HAP-1 (cell line): ENCODE data around the gene SPON1.

Experiments
- DNase-seq, 2 experiments: peaks; one replicate each; pipeline ENCODE4 v3.0.0-alpha.2; 2016 to 2020; ENCODE audit warnings: low spot score in 2 of 2
- H3K27me3 ChIP-seq: fragments of 250-450 bp; sonication (Bioruptor Pico); 2 replicates; pipeline ENCODE4 v1.5.1; 2020; ENCODE audit warnings: low read depth, mild to moderate bottlenecking, moderate library complexity
- H3K36me3 ChIP-seq: fragments of 250-450 bp; sonication (Bioruptor Pico); replicated peaks from 2 replicates; pipeline ENCODE4 v1.5.1; 2020; ENCODE audit warnings: mild to moderate bottlenecking
- H3K4me1 ChIP-seq: fragments of 250-450 bp; sonication (Bioruptor Pico); 2 replicates; pipeline ENCODE4 v1.5.1; 2020; ENCODE audit warnings: mild to moderate bottlenecking
- H3K4me3 ChIP-seq: fragments of 250-450 bp; sonication (Bioruptor Pico); 2 replicates; pipeline ENCODE4 v1.5.1; 2020; ENCODE audit warnings: mild to moderate bottlenecking, moderate library complexity
- H3K9me3 ChIP-seq: fragments of 250-450 bp; sonication (Bioruptor Pico); 2 replicates; pipeline ENCODE4 v1.5.1; 2020; ENCODE audit warnings: mild to moderate bottlenecking, moderate library complexity
- in situ Hi-C: fragments of 300-500 bp; cut with MboI; formaldehyde crosslinking; loops from 3 replicates; pipeline ENCODE4 v1.14.3; 2020; ENCODE audit warnings: low sequenced_read_pairs, inconsistent platforms, mixed read lengths

The SPON1 gene

DNA sequence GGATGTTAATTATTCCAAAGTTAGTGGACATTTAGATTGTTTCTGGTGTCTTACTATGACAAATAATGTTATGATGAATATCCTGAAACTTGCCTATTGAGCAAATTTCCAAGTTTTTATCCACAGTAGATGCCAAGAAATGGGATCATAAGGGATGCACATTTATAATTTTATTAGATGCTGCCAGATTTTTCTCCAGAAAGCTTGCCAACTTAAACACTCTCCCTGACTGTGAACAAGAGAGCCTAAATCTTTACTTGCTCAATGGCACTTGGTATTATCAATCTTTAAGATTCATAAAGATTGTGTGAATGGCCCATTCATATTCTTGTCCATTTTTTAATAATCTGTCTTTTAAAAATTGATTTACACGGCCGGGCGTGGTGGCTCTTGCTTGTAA is 82.4 kb downstream of the SPON1 start:
- Histone ChIP-seq H3K9me3 (no peaks in the 10 kb centered on the region), H3K36me3 (no peaks in the 10 kb centered on the region)
- in situ Hi-C loops, result no loop called here

DNA sequence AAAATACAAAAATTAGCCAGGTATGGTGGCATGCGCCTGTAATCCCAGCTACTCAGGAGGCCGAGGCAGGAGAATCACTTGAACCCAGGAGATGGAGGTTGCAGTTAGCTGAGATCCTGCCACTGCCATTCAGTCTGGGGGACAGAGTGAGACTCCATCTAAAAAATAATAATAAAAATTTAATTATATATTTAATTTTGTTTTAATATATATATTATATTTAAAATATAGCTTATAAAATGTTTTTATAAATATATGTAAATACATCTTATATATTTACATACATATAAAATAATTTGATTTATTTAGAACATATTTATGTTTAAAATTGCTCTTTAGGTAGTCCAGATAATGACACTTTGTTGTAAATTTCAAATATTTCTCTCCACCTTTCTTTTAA is 82.9 kb downstream of the SPON1 start:
- H3K9me3 ChIP-seq, result no peaks in the 10 kb centered on the region
- in situ Hi-C loops, result no loop called here
- H3K36me3 ChIP-seq, result no peaks in the 10 kb centered on the region

More for the DNA sequence above, 82.4 kb downstream of the SPON1 start:
- Histone ChIP-seq H3K4me1 (no peaks in the 10 kb centered on the region), H3K27me3 (peaks cover 7% of the 10 kb centered on the region), H3K4me3 (no peak overlapping the region)
- DNase-seq, result no peak

DNA sequence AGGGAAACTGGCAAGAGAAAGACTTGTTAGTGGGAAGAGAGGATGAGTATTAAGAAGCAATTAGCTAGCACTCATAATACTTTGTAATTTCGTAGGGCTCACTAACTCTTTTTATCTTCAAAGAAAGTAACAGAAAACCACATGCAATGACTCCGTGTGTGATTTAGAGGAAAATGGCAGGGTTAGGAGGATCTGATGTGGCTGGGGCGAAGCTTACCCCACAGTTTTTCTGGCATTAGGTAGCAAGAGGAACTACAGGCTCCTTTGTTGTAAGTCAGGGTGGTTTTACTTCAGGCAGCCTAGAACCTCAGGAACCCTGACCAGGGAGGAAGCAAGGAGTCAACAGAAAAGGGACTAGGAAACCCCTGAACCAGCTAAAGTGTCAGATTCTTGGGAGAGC is 89.7 kb downstream of the SPON1 start:
- no peaks in the 10 kb centered on the region; the same call in 1 of the 2 replicates for H3K27me3 ChIP-seq
- H3K4me3 ChIP-seq, result no peak overlapping the region
- no peak for DNase-seq
- no peaks in the 10 kb centered on the region for H3K4me1 ChIP-seq
- in situ Hi-C loops, result no loop called here
- no peaks in the 10 kb centered on the region for H3K9me3 ChIP-seq
- no peaks in the 10 kb centered on the region for H3K36me3 ChIP-seq

More for the DNA sequence above, 82.9 kb downstream of the SPON1 start:
- Histone ChIP-seq H3K27me3 (peaks cover 7% of the 10 kb centered on the region), H3K4me1 (no peaks in the 10 kb centered on the region), H3K4me3 (no peak overlapping the region)
- no peak for DNase-seq

GRCh38 chr11:14054116-14055107 is 91.9 kb downstream of the SPON1 start:
- DNase-seq, result no peak
- Histone ChIP-seq H3K27me3 (no peaks in the 10 kb centered on the region; the same call in 1 of the 2 replicates), H3K4me1 (no peaks in the 10 kb centered on the region), H3K9me3 (no peaks in the 10 kb centered on the region), H3K4me3 (no peak overlapping the region), H3K36me3 (no peaks in the 10 kb centered on the region)
- in situ Hi-C loops, result no loop called here

DNA sequence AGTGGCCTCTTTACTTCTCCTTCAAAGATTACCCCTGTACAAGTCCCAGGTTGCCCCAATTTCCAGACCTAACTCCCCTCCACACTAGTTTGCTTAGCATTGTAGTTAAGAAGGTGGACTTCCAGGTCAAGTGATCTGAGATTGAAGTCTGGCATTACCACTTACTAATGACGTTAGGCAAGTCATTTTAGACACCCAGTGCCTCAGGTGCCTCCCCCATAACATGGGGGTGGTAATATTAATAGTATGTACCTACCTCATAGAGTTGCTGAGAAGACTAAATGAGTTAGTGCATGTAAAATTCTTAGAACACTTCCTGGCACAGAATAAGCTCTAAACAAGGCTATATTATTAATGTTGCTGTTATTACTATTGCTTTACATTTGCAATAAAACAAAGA is 93.4 kb downstream of the SPON1 start:
- in situ Hi-C loops, result no loop called here
- no peaks in the 10 kb centered on the region for H3K4me1 ChIP-seq
- no peaks in the 10 kb centered on the region for H3K9me3 ChIP-seq
- H3K4me3 ChIP-seq, result no peak overlapping the region
- no peaks in the 10 kb centered on the region for H3K36me3 ChIP-seq
- H3K27me3 ChIP-seq, result no peaks in the 10 kb centered on the region; the same call in 1 of the 2 replicates
- DNase-seq, result no peak

- Histone ChIP-seq H3K36me3 (no peaks in the 10 kb centered on the region), H3K4me3 (no peak overlapping the region), H3K27me3 (no peaks in the 10 kb centered on the region; the same call in 1 of the 2 replicates), H3K9me3 (no peaks in the 10 kb centered on the region), H3K4me1 (no peaks in the 10 kb centered on the region)
- in situ Hi-C loops, result no loop called here
- DNase-seq, result no peak
These were observed 95.5 kb downstream of the SPON1 start for GRCh38 chr11:14058061-14058460.

- no peak for DNase-seq
- Histone ChIP-seq H3K27me3 (no peaks in the 10 kb centered on the region; the same call in 1 of the 2 replicates), H3K4me1 (no peaks in the 10 kb centered on the region), H3K4me3 (no peak overlapping the region), H3K9me3 (no peaks in the 10 kb centered on the region), H3K36me3 (no peaks in the 10 kb centered on the region)
- in situ Hi-C loops, result no loop called here
These were observed 97.0 kb downstream of the SPON1 start for GRCh38 chr11:14059491-14059890.

GRCh38 chr11:14061721-14062120 is 99.2 kb downstream of the SPON1 start:
- H3K36me3 ChIP-seq, result no peaks in the 10 kb centered on the region
- H3K27me3 ChIP-seq, result no peaks in the 10 kb centered on the region; the same call in 1 of the 2 replicates
- no peaks in the 10 kb centered on the region for H3K9me3 ChIP-seq
- in situ Hi-C loops, result no loop called here
- no peaks in the 10 kb centered on the region for H3K4me1 ChIP-seq
- DNase-seq, result no peak
- H3K4me3 ChIP-seq, result no peak overlapping the region

DNA sequence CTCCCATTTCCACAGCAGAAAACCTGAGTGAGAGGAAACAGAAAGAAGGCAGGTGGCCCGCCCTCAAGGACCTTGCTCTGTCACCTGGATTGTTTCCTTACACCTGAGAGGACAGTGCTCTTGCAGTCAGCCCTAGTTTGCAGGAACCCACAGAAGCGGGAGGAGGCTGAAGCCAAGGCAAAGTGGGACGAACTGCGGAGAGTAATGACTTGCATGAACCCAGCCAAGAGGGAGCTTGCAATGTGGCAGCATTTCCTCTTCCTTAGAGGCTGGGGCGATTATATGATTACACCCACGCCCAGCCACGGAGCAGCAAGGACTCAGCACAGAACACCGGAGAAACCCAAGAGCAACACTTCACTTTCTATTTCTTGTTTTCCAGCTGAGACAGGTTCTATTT is 102.6 kb downstream of the SPON1 start:
- no peak for DNase-seq
- Histone ChIP-seq H3K9me3 (no peaks in the 10 kb centered on the region), H3K27me3 (no peaks in the 10 kb centered on the region), H3K4me1 (no peaks in the 10 kb centered on the region), H3K36me3 (no peaks in the 10 kb centered on the region), H3K4me3 (no peak overlapping the region)
- in situ Hi-C loops, result no loop called here

DNA sequence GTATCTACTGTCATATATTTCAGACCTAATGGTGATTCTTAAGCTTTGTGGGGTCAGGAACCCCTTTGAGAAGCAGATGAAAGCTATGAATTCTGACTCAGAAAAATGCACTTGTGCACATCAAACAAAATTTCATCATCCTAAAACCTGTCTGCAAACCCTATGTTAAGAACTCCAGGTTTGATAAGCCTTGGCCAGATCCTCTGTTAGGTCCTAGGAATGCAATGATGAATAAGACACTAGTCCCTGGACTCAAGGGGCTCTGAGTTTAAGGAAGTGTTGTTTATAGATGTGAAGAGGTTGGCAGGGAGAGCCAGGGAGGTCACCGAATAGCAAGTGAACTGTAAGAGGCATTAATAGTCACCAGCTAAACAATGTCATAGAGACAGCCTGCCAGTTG is 103.2 kb downstream of the SPON1 start:
- H3K27me3 ChIP-seq, result no peaks in the 10 kb centered on the region
- no peaks in the 10 kb centered on the region for H3K9me3 ChIP-seq
- no peaks in the 10 kb centered on the region for H3K36me3 ChIP-seq
- DNase-seq, result no peak
- in situ Hi-C loops, result no loop called here
- no peak overlapping the region for H3K4me3 ChIP-seq
- no peaks in the 10 kb centered on the region for H3K4me1 ChIP-seq

DNA sequence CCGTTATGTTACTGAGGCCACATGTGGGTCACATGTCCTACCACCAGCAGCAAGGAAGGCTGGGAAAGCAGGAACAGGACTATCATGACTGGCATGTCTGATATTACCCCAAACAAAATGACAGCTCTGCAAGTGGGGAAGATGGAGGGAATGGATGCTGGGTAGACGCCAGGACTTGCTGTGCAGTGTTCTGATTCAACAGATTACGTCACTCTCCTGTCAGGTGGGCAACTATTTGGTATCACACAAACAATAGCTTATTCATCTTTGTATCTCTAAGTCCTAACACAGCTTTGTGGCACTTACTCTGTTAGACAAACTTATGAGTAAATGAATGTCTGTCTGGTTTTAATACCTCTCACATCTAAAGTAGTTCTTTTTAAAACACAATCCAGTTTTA is 105.2 kb downstream of the SPON1 start:
- no peaks in the 10 kb centered on the region for H3K9me3 ChIP-seq

GRCh38 chr11:14070896-14071295 is 108.4 kb downstream of the SPON1 start:
- H3K9me3 ChIP-seq, result no peaks in the 10 kb centered on the region
- no peaks in the 10 kb centered on the region for H3K36me3 ChIP-seq
- no peaks in the 10 kb centered on the region for H3K4me1 ChIP-seq
- DNase-seq, result no peak
- H3K4me3 ChIP-seq, result no peak overlapping the region
- H3K27me3 ChIP-seq, result 0 out of 2 replicates have a peak, but pooled peaks cover 2% of the 10 kb centered on the region
- in situ Hi-C loops, result no loop called here

More for the DNA sequence above, 105.2 kb downstream of the SPON1 start:
- no peaks in the 10 kb centered on the region for H3K4me1 ChIP-seq
- H3K27me3 ChIP-seq, result 0 out of 2 replicates have a peak, but pooled peaks cover 2% of the 10 kb centered on the region
- H3K4me3 ChIP-seq, result no peak overlapping the region
- no peaks in the 10 kb centered on the region for H3K36me3 ChIP-seq
- in situ Hi-C loops, result no loop called here
- DNase-seq, result no peak

DNA sequence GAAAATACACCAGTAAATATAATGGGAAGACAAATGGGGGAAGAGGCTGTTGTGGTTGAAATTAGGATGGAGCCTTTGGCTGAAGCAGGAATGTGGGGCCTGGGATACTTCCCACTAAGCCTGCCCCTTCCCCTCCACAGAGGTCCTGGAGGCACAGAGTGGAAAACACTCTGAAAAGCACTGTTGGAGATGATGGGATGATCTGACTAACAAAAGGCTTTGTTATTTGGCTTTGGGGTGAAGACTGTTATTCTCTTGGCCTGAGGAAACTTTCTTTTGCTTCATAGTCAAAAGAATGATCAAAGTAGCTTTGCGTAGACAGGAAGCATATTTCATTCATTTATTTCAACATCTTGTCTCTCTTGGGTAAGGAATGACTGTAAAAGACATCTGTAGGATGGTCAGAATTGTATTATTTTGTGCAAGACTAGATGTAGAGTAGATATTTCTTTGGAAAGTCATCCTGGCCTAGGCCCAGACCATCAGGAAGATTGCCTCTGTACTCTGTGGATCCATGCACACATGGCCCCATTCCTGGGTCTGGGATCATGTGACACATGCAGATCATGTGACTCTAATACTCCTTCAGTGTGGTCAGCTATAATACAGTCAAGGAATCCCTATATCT is 111.4 kb downstream of the SPON1 start:
- 0 out of 2 replicates have a peak, but pooled peaks cover 6% of the 10 kb centered on the region for H3K27me3 ChIP-seq
- H3K4me3 ChIP-seq, result no peak overlapping the region
- no peak for DNase-seq
- H3K36me3 ChIP-seq, result no peaks in the 10 kb centered on the region
- in situ Hi-C loops, result no loop called here
- no peaks in the 10 kb centered on the region for H3K4me1 ChIP-seq
- no peaks in the 10 kb centered on the region for H3K9me3 ChIP-seq
